ENCODE measurements around the gene TACC3.

DNA sequence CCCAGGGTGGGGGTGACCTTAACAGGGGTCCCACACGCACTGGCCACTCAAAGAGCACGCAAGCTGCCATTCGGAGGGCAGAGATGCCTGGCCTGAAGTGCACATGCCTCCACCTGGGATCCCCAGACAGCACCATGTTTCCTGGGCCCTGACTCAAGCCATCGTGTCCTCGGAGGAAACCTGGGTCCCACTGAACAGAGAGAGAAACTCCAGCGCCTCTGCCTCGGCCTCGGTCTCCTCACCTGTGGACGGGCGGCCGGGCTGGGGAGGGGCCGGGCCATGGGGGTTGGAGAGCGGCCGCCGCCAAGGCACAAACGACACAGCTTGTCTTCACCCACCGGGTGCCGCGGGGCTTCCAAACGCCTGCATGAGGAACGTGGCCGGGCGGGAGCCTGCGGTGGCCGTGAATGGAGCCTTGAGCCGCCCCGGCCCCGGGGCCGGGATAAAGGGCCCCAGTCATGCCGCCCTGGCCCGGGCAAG, 41.8 kb downstream of the TACC3 start:
- TF ChIP-seq, protein P1, sequence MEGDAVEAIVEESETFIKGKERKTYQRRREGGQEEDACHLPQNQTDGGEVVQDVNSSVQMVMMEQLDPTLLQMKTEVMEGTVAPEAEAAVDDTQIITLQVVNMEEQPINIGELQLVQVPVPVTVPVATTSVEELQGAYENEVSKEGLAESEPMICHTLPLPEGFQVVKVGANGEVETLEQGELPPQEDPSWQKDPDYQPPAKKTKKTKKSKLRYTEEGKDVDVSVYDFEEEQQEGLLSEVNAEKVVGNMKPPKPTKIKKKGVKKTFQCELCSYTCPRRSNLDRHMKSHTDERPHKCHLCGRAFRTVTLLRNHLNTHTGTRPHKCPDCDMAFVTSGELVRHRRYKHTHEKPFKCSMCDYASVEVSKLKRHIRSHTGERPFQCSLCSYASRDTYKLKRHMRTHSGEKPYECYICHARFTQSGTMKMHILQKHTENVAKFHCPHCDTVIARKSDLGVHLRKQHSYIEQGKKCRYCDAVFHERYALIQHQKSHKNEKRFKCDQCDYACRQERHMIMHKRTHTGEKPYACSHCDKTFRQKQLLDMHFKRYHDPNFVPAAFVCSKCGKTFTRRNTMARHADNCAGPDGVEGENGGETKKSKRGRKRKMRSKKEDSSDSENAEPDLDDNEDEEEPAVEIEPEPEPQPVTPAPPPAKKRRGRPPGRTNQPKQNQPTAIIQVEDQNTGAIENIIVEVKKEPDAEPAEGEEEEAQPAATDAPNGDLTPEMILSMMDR (conservative IDR thresholded peaks at IDR 0.05 in 1 of 2, IDR thresholded peaks at IDR 0.05 in 1 of 2; ENCODE audit: low read depth in 1 of 2, low read length in 2 of 2) = no peak
- TF ChIP-seq EZH2 (IDR thresholded peaks at IDR 0.05; ENCODE audit: low read length, missing control alignments) = no peak

Data from fibroblast of lung (primary cell).